Stomach (tissue), 4 donors: Measurements from ENCODE around the gene PRICKLE2.

Source experiments
- CTCF ChIP-seq, 7 experiments: fragments of 450-650 bp in 4 of 7; fragments of 200-600 bp in 3 of 7; sonication (generic) in 3 of 7; IDR thresholded peaks; one replicate each; pipeline ENCODE4 v1.5.1; 2016 to 2019; ENCODE audit warnings: antibody characterized with exemption in 7 of 7, control low read depth in 2 of 7, mild to moderate bottlenecking in 1 of 7
- POLR2A ChIP-seq, 4 donors: fragments of 450-650 bp; IDR thresholded peaks; one replicate each; pipeline ENCODE4 v1.6.1; 2016; ENCODE audit warnings: antibody characterized with exemption in 4 of 4, control low read depth in 2 of 4, mild to moderate bottlenecking in 1 of 4, moderate library complexity in 1 of 4

DNA sequence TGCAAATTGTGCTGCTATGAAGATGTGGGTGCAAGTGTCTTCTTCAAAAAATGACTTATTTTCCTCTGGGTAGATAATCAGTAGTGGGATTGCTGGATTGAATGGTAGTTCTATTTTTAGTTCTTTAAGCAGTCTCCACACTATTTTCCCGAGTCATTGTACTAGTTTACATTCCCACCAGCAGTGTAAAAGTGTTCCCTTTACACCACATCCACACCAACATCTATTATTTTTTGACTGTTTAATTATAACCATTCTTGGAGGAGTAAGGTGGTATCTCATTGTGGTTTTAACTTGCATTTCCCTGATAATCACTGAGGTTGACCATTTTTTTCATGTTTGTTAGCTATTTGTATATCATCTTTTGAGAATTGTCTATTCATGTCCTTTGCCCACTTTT, 182.3 kb downstream of the PRICKLE2 start:
- no peak for TF ChIP-seq CTCF (IDR thresholded peaks at IDR 0.05)
- TF ChIP-seq POLR2A (IDR thresholded peaks at IDR 0.05): no peak
